ENCODE data around the gene NME3.

- TF ChIP-seq CTCF (conservative IDR thresholded peaks at IDR 0.05), result no peak
- TF ChIP-seq ZFX (IDR thresholded peaks at IDR 0.05), result no peak
Measured at GRCh38 chr16:1752853-1753252, 18.5 kb downstream of the NME3 start.
